ENCODE measurements around the gene PTK6. TPM values are rescaled to one million over a fixed set of nuclear protein-coding genes. Genes with fewer than 3 reads are reported as not detected.

PTK6 gene
- total and polyA plus RNA-seq, 2 donors (not counting 1 experiment from before 2014, with no cell fraction given), result 0.17 TPM; not detected in 1

GRCh38 chr20:63547725-63548480 is 10.7 kb upstream of the PTK6 start, which contains the start of gene SRMS:
TSS of gene SRMS (minus strand) at chr20:63547749. CDS start at chr20:63547463, 286 bp downstream.
- Histone ChIP-seq H3K9ac (ENCODE audit: insufficient read depth, low read length) (no peak within 1 kb of the TSS), H3K4me1 (ENCODE audit: control insufficient read depth, extremely low read depth, insufficient read depth, low read length) (no peaks in the 10 kb centered on the region), H3K4me3 (replicated peaks in 1 of 4; ENCODE audit: control extremely low read depth in 1 of 4, insufficient read depth in 1 of 4, low read depth in 3 of 4, low read length in 4 of 4) (no peak within 1 kb of the TSS), H3K36me3 (ENCODE audit: control insufficient read depth, insufficient read depth, low read length) (no peaks in the 10 kb centered on the region), H2AFZ (ENCODE audit: low read length) (no peak within 1 kb of the TSS), H3K4me2 (ENCODE audit: extremely low read depth, insufficient read depth, low read length) (no peak within 1 kb of the TSS), H3K27ac (ENCODE audit: insufficient read depth, low read length) (no peak within 1 kb of the TSS), H4K20me1 (ENCODE audit: control insufficient read depth, extremely low read depth, insufficient read depth, low read length) (no peaks in the 10 kb centered on the region), H3K9me3 (ENCODE audit: control insufficient read depth, insufficient read depth, low read depth, low read length) (no peaks in the 10 kb centered on the region), H3K79me2 (ENCODE audit: control insufficient read depth, insufficient read depth, low read length) (no peaks in the 10 kb centered on the region), H3K27me3 (ENCODE audit: control insufficient read depth, insufficient read depth, low read length) (peaks cover 11% of the 10 kb centered on the region)
- DNase-seq (ENCODE audit: low read depth in 2 of 2), result no peak
- TF ChIP-seq EZH2 (IDR thresholded peaks at IDR 0.05; ENCODE audit: low read length, missing control alignments) (no peak), CTCF (conservative IDR thresholded peaks at IDR 0.05 in 1 of 2, IDR thresholded peaks at IDR 0.05 in 1 of 2; ENCODE audit: low read depth in 1 of 2, low read length in 2 of 2) (no peak)

GRCh38 chr20:63546956-63547724 is 10.0 kb upstream of the PTK6 start:
- Histone ChIP-seq H3K27me3 (ENCODE audit: control insufficient read depth, insufficient read depth, low read length) (peaks cover 11% of the 10 kb centered on the region), H3K36me3 (ENCODE audit: control insufficient read depth, insufficient read depth, low read length) (no peaks in the 10 kb centered on the region), H3K4me2 (ENCODE audit: extremely low read depth, insufficient read depth, low read length) (no peak overlapping the region), H3K9me3 (ENCODE audit: control insufficient read depth, insufficient read depth, low read depth, low read length) (no peaks in the 10 kb centered on the region), H2AFZ (ENCODE audit: low read length) (no peak overlapping the region), H3K4me3 (replicated peaks in 1 of 4; ENCODE audit: control extremely low read depth in 1 of 4, insufficient read depth in 1 of 4, low read depth in 3 of 4, low read length in 4 of 4) (no peak overlapping the region), H4K20me1 (ENCODE audit: control insufficient read depth, extremely low read depth, insufficient read depth, low read length) (no peaks in the 10 kb centered on the region), H3K4me1 (ENCODE audit: control insufficient read depth, extremely low read depth, insufficient read depth, low read length) (no peaks in the 10 kb centered on the region), H3K79me2 (ENCODE audit: control insufficient read depth, insufficient read depth, low read length) (no peaks in the 10 kb centered on the region), H3K9ac (ENCODE audit: insufficient read depth, low read length) (no peak overlapping the region), H3K27ac (ENCODE audit: insufficient read depth, low read length) (no peak overlapping the region)
- TF ChIP-seq CTCF (conservative IDR thresholded peaks at IDR 0.05 in 1 of 2, IDR thresholded peaks at IDR 0.05 in 1 of 2; ENCODE audit: low read depth in 1 of 2, low read length in 2 of 2), result no peak
- TF ChIP-seq EZH2 (IDR thresholded peaks at IDR 0.05; ENCODE audit: low read length, missing control alignments), result no peak
- no peak for DNase-seq (ENCODE audit: low read depth in 2 of 2)

GRCh38 chr20:63546256-63546955 is 9.2 kb upstream of the PTK6 start:
- Histone ChIP-seq H2AFZ (ENCODE audit: low read length) (no peak overlapping the region), H3K36me3 (ENCODE audit: control insufficient read depth, insufficient read depth, low read length) (no peaks in the 10 kb centered on the region), H4K20me1 (ENCODE audit: control insufficient read depth, extremely low read depth, insufficient read depth, low read length) (no peaks in the 10 kb centered on the region), H3K79me2 (ENCODE audit: control insufficient read depth, insufficient read depth, low read length) (no peaks in the 10 kb centered on the region), H3K9me3 (ENCODE audit: control insufficient read depth, insufficient read depth, low read depth, low read length) (no peaks in the 10 kb centered on the region), H3K27me3 (ENCODE audit: control insufficient read depth, insufficient read depth, low read length) (peaks cover 11% of the 10 kb centered on the region), H3K9ac (ENCODE audit: insufficient read depth, low read length) (no peak overlapping the region), H3K4me2 (ENCODE audit: extremely low read depth, insufficient read depth, low read length) (no peak overlapping the region), H3K4me1 (ENCODE audit: control insufficient read depth, extremely low read depth, insufficient read depth, low read length) (no peaks in the 10 kb centered on the region), H3K27ac (ENCODE audit: insufficient read depth, low read length) (no peak overlapping the region), H3K4me3 (replicated peaks in 1 of 4; ENCODE audit: control extremely low read depth in 1 of 4, insufficient read depth in 1 of 4, low read depth in 3 of 4, low read length in 4 of 4) (no peak overlapping the region)
- TF ChIP-seq CTCF (conservative IDR thresholded peaks at IDR 0.05 in 1 of 2, IDR thresholded peaks at IDR 0.05 in 1 of 2; ENCODE audit: low read depth in 1 of 2, low read length in 2 of 2) (no peak), EZH2 (IDR thresholded peaks at IDR 0.05; ENCODE audit: low read length, missing control alignments) (no peak)
- DNase-seq (ENCODE audit: low read depth in 2 of 2), result no peak

Measured in fibroblast of lung (primary cell).